ENCODE results near the gene CYP2R1.
"Not testable (repeated sequence)": the region's sequence is repeated elsewhere in the genome, so short reads cannot be mapped to it uniquely, and the experiment has no call there.

- not testable (repeated sequence) for TF ChIP-seq EZH2phosphoT487 (conservative IDR thresholded peaks at IDR 0.05; ENCODE audit: low read length); CTCF (IDR thresholded peaks at IDR 0.05; ENCODE audit: insufficient read depth, low read length, poor library complexity, severe bottlenecking)
Measured at GRCh38 chr11:14883683-14884082, 8.3 kb downstream of the CYP2R1 start.

Data from SU-DHL-6 (cell line).